NCI-H82 treated with DMSO at 0.1 percent for 48 hours (cell line): Measurements from ENCODE around the gene TMEM131.
"Not testable (repeated sequence)": the region's sequence is repeated elsewhere in the genome, so short reads cannot be mapped to it uniquely, and the experiment has no call there.

Experiments
- DNase-seq: peaks from one replicate; lab custom pipeline; 2025; ENCODE audit not compliant: unreplicated experiment; lab: John Stamatoyannopoulos, UW

Gene TMEM131

GRCh38 chr2:97914691-97915213 lies 81.0 kb downstream of the TMEM131 start:
- DNase-seq = no peak

- DNase-seq = no peak
These were observed 81.9 kb downstream of the TMEM131 start for GRCh38 chr2:97913846-97914245.

DNA sequence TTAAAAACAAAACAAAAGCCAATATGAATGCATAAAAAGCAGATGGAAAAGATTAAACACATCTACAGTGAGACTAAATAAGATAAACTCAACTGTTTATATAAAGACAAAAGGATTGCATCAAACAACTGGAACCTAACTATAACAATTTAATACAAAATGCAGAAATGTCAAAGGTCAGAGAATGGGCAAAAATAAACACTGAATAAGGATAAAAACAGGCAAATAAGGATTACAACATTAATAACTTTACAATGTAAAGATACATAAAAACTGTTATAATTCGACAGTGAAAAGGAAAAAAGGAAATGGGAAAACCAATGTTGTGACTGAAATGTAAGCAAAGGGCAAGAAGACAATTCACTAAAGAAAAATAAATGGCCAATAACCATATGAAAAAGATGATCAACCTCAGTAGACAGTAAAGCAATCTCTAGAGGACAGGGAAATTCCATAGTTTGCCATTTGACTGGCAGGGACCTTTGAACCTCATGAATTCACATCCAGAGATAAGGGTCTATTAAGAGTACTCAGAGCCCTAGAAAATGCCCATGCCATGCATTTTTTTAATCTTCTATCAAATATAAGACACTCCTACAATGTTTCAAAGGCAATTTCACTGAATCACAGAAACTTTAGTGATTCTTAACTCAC lies 83.7 kb downstream of the TMEM131 start:
- DNase-seq = no peak

GRCh38 chr2:97911206-97911921 lies 84.4 kb downstream of the TMEM131 start:
- DNase-seq = no peak

- no peak for DNase-seq
These were observed 85.1 kb downstream of the TMEM131 start for GRCh38 chr2:97910403-97911205.

DNA sequence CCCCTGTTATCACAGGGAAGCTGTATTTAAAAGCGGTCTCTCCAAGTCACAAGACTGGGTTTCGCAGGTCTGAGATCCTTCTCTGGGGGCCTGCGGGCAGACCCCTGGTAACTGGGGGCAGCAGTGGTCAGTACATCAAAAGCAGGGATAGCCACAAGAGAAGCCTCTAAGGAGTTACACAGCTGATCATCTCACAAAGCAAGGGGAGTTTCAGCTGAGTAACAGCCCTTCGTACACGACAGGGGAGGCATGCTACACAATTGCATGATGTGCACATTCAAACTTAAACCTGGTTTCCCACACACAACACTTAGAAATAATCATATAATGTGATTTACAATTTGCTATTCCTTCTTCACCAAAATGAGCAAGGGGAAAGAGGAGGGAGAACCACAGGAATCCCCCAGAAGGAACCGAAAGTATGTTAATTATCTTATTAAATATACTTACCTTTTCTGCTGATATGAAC lies 87.5 kb downstream of the TMEM131 start:
- no peak for DNase-seq

GRCh38 chr2:97907369-97908100 lies 88.2 kb downstream of the TMEM131 start:
- DNase-seq = no peak

DNA sequence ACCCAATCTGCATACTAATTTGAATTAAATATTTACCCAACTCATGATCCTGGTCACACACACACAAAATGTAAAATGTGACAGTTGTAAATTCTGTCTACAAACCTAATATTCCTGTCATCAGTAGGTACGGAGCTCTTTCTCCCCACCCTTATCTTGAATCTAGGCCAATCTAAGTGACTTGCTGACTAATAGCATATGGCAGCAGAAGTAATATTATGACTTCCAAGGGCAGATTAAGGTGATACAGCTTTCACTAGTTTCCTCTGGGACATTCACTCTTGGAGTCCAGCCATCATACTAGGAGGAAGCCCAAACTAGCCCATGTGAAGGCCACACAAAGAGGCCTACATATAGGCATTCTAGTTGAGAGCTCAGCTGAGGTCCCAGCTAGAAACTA lies 89.4 kb downstream of the TMEM131 start:
- no peak for DNase-seq

- no peak for DNase-seq
These were observed 90.5 kb downstream of the TMEM131 start for GRCh38 chr2:97905294-97905693.

GRCh38 chr2:97901862-97902261 lies 93.9 kb downstream of the TMEM131 start:
- DNase-seq = no peak

- DNase-seq = no peak
These were observed 94.9 kb downstream of the TMEM131 start for GRCh38 chr2:97900806-97901205.

DNA sequence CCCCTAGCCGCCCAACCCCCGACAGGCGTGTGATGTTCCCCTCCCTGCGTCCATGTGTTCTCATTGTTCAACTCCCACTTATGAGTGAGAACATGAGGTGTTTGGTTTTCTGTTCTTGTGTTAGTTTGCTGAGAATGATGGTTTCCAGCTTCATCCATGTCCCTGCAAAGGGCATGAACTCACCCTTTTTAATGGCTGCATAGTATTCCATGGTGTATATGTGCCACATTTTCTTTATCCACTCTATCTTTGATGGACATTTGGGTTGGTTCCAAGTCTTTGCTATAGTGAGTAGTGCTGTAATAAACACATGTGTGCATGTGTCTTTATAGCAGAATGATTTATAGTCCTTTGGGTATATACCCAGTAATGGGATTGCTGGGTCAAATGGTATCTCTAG lies 102.7 kb downstream of the TMEM131 start:
- not testable (repeated sequence) for DNase-seq

- DNase-seq = no peak
These were observed 104.1 kb downstream of the TMEM131 start for GRCh38 chr2:97891611-97892010.

GRCh38 chr2:97889156-97889555 lies 106.6 kb downstream of the TMEM131 start:
- no peak for DNase-seq

- no peak for DNase-seq
These were observed 109.9 kb downstream of the TMEM131 start for GRCh38 chr2:97885841-97886240.

GRCh38 chr2:97880334-97880733 lies 115.4 kb downstream of the TMEM131 start:
- no peak for DNase-seq

GRCh38 chr2:97878865-97879264 lies 116.9 kb downstream of the TMEM131 start:
- DNase-seq = no peak

GRCh38 chr2:97878317-97878716 lies 117.4 kb downstream of the TMEM131 start:
- not testable (repeated sequence) for DNase-seq

- no peak for DNase-seq
These were observed 124.5 kb downstream of the TMEM131 start for GRCh38 chr2:97871096-97871780.

GRCh38 chr2:97870396-97870843 lies 125.3 kb downstream of the TMEM131 start:
- DNase-seq = no peak
